Spleen (tissue), 7 donors: ENCODE data around the gene CXCL14.

Experiments
- CTCF ChIP-seq, 11 experiments: fragments of 200-600 bp in 7 of 11; fragments of 450-650 bp in 4 of 11; sonication (generic) in 4 of 11; IDR thresholded peaks in 8 of 11; conservative IDR thresholded peaks in 3 of 11; 1 replicate in 7 of 11; 2 replicates in 4 of 11; pipeline versions ENCODE4 v1.4.0 to v1.8.0; 2016 to 2021; ENCODE audit warnings: antibody characterized with exemption in 11 of 11, inconsistent platforms in 4 of 11, mild to moderate bottlenecking in 1 of 11
- POLR2AphosphoS5 ChIP-seq, 3 donors: sonication (generic); formaldehyde crosslinking; IDR thresholded peaks; one replicate each; pipeline ENCODE4 v1.5.1; 2017; ENCODE audit warnings: antibody characterized with exemption in 3 of 3
- donor health status: DM: no; HTN: no; CAD: no; lungs with moderate emphysema.
- donor health status: DM: no; HTN: no; CAD: no.
- donor health status: DM: no; HTN: no; CAD: no.

- TF ChIP-seq POLR2AphosphoS5 (IDR thresholded peaks at IDR 0.05) (no peak), CTCF (IDR thresholded peaks at IDR 0.05 in 8 of 11, conservative IDR thresholded peaks at IDR 0.05 in 3 of 11) (peak; percentile 39 to 79 (median 74))
Observed at GRCh38 chr5:135551593-135552447, 27.0 kb downstream of the CXCL14 start.
